ENCODE measurements around the gene CTAGE8. TPM values are rescaled to one million over a fixed set of nuclear protein-coding genes. Genes with fewer than 3 reads are reported as not detected.
"Not testable (repeated sequence)": the region's sequence is repeated elsewhere in the genome, so short reads cannot be mapped to it uniquely, and the experiment has no call there.

The CTAGE8 gene
- polyA plus RNA-seq (2013, experiment 1 of 2; ENCODE audit: insufficient read length), result 0.89 TPM
- 1.0 TPM for polyA plus RNA-seq (2013, experiment 2 of 2; ENCODE audit: insufficient read length)

DNA sequence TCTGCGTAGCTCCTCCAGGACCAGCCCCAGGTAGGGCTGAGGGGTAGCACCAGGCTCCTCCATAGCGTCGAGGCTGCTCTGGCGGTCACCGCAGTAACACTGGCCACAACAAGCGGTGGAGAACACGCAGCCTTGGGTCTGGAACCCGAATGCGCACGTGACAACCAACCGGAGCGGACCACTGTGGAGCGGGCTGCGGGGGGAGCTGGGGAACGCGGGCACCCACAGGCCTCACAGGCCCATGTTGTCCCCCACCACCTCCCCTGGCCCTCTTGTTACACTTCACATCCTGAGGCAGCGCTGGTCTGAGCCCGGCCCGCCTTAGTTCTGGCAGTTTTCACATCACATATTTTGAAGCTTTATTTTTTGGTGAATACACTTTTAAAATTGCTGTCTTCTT is at the start of gene CTAGE8:
CTAGE8 (minus strand) TSS at position 101 of the 400 bp plus-strand sequence; CDS start at position 63, 38 bp downstream.
- not testable (repeated sequence) for DNase-seq

- DNase-seq, result not testable (repeated sequence)
Measured at GRCh38 chr7:144317537-144317936, 48.4 kb upstream of the CTAGE8 start.

GRCh38 chr7:144311872-144312469 is 42.9 kb upstream of the CTAGE8 start, which contains the start of gene OR2A1:
OR2A1 (plus strand) TSS chr7:144312419; CDS start chr7:144318125, 5,706 bp downstream.
- not testable (repeated sequence) for DNase-seq

- DNase-seq, result not testable (repeated sequence)
Measured at GRCh38 chr7:144311218-144311617, 42.1 kb upstream of the CTAGE8 start.

GRCh38 chr7:144309702-144310101 is 40.6 kb upstream of the CTAGE8 start:
- not testable (repeated sequence) for DNase-seq

- not testable (repeated sequence) for DNase-seq
Measured at GRCh38 chr7:144305156-144305555, 36.1 kb upstream of the CTAGE8 start.

GRCh38 chr7:144303607-144304006 is 34.5 kb upstream of the CTAGE8 start:
- not testable (repeated sequence) for DNase-seq

- DNase-seq, result not testable (repeated sequence)
Measured at GRCh38 chr7:144302578-144303303, 33.7 kb upstream of the CTAGE8 start.

- not testable (repeated sequence) for DNase-seq
Measured at GRCh38 chr7:144293794-144294499, 24.9 kb upstream of the CTAGE8 start.

- not testable (repeated sequence) for DNase-seq
Measured at GRCh38 chr7:144292384-144293161, 23.5 kb upstream of the CTAGE8 start.

GRCh38 chr7:144291607-144292006 is 22.5 kb upstream of the CTAGE8 start:
- not testable (repeated sequence) for DNase-seq

DNA sequence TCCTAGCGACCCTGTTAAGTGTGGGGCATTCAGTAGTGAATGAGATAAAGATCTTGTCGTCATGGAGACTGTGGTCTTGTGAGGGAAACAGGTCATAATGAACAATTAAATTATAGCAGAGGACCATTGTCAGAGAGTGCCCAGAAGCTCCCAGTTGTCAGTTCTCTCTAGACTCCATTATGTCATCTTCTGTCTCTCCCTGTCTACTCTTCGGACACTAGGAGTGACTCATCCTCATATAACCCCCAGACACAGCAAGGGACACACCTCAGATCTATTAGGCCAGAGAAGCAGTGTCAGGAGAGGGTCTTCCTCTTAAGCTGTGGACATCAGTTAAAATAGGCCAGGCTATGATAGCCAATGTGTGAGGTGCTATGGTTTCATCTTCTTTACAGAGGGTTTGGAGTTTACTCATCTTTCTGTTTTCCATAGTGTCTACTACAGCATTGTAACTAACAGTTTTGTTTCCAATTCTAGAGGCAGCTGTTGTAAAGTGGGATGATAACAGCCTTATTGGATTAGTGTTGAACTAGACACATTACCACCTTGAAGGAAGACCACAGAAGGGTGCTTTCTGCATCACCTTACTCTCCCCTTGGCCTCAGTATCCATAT is 18.2 kb upstream of the CTAGE8 start:
- DNase-seq, result not testable (repeated sequence)

DNA sequence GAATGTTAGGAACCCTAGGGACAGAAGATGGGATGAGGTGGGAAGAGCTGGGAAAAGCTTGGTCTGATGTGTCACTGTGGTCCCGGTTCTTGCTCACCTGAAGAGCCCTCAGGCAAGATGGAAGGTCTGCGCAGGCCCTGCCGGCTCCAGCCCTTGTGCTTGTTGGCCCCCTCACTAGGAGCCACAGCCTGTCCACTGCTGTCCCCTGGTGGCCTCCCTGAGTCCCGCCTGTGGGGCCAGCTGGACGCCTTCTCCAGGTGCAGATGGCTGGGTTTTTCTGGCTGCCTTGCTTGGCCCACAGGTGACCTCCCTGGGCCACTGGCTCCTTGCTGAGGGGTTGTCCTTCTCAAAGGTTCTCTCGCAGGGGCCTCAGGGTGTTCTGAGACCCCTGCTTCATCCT is 14.6 kb upstream of the CTAGE8 start:
- not testable (repeated sequence) for DNase-seq

DNA sequence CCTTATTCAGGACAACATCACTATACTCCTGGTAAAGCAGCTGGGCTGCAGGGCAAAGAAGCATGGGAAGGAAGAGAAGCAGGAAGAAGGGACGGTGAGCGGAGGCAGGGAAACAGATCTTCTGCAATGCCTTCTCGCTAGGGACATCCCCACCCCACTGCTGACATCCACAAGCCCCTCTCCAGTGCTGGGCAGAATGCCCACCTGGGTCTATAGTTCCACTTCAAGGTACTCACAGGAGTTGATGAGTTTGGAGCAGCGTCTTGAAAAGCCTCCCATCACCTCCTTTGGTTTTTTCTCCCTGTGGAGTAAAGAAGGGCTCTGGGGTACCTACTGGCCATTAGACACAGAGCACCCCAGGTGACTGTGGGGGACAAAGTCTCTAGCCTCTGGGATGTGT is 13.4 kb upstream of the CTAGE8 start:
- DNase-seq, result not testable (repeated sequence)

- not testable (repeated sequence) for DNase-seq
Measured at GRCh38 chr7:144281981-144282380, 12.9 kb upstream of the CTAGE8 start.

DNA sequence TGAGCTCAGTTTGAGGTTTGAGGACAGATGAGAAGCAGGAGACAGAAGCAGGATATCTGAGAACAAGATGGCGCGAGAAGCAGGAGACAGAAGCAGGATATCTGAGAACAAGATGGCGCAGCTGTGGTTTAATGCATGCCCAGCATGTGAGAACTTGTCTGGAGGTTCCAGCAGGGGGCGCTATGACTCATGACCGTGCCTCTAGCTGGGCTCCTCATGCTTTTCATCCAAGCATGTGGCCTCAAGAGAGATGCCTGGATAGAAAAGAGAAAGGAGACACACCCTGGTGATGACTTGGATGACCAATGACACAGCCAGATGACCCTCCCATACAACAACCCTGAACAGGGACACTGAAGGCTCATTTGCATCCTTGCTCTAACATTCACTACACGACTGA is 10.9 kb upstream of the CTAGE8 start:
- DNase-seq, result not testable (repeated sequence)

- not testable (repeated sequence) for DNase-seq
Measured at GRCh38 chr7:144275281-144275680, 6.2 kb upstream of the CTAGE8 start.

- not testable (repeated sequence) for DNase-seq
Measured at GRCh38 chr7:144264692-144265091, 4.4 kb downstream of the CTAGE8 start, which contains the start of gene OR2A7. OR2A7 (minus strand) TSS chr7:144264792; CDS start chr7:144259628, 5,164 bp downstream.

- DNase-seq, result not testable (repeated sequence)
Measured at GRCh38 chr7:144262128-144262527, 7.0 kb downstream of the CTAGE8 start.

DNA sequence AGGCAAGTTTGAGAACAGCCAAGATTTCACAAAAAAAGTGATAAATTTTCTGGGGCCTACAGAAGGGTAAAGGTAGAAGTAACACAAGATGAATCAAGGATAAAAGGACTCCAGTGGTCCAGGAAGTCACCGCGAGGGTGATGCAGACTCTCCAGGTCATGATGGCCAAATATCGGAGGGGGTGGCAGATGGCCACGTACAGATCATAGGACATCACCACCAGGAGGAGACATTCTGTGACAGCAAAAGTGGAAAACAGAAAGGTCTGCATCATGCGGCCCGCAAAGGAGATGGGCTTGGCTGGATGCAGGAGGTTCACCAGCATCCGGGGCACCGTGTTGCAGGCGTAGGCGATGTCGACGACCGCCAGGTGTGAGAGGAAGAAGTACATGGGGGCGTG is 10.0 kb downstream of the CTAGE8 start:
- not testable (repeated sequence) for DNase-seq

- no peak for DNase-seq
Measured at GRCh38 chr7:144256112-144256511, 13.0 kb downstream of the CTAGE8 start.
